ENCODE data around the gene CAMSAP3. TPM values are rescaled to one million over a fixed set of nuclear protein-coding genes. Genes with fewer than 3 reads are reported as not detected.

The CAMSAP3 gene
- total RNA-seq, 1 donor from 2014 or later: 26.5 TPM

- Mint-ChIP-seq H3K4me1 (peaks cover 8% of the 10 kb centered on the region), H3K4me3 (no peak overlapping the region), H3K36me3 (peaks cover 12% of the 10 kb centered on the region), H3K9me3 (no peaks in the 10 kb centered on the region), H3K27ac (no peak overlapping the region), H3K27me3 (ENCODE audit: low read depth) (no peaks in the 10 kb centered on the region)
- DNase-seq (ENCODE audit: low spot score in 2 of 2, unreplicated experiment in 2 of 2): no peak
- TF ChIP-seq, protein P1, sequence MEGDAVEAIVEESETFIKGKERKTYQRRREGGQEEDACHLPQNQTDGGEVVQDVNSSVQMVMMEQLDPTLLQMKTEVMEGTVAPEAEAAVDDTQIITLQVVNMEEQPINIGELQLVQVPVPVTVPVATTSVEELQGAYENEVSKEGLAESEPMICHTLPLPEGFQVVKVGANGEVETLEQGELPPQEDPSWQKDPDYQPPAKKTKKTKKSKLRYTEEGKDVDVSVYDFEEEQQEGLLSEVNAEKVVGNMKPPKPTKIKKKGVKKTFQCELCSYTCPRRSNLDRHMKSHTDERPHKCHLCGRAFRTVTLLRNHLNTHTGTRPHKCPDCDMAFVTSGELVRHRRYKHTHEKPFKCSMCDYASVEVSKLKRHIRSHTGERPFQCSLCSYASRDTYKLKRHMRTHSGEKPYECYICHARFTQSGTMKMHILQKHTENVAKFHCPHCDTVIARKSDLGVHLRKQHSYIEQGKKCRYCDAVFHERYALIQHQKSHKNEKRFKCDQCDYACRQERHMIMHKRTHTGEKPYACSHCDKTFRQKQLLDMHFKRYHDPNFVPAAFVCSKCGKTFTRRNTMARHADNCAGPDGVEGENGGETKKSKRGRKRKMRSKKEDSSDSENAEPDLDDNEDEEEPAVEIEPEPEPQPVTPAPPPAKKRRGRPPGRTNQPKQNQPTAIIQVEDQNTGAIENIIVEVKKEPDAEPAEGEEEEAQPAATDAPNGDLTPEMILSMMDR (IDR thresholded peaks at IDR 0.05; ENCODE audit: unreplicated experiment): no peak
Observed at GRCh38 chr19:7614859-7615741, 19.4 kb downstream of the CAMSAP3 start.

DNA sequence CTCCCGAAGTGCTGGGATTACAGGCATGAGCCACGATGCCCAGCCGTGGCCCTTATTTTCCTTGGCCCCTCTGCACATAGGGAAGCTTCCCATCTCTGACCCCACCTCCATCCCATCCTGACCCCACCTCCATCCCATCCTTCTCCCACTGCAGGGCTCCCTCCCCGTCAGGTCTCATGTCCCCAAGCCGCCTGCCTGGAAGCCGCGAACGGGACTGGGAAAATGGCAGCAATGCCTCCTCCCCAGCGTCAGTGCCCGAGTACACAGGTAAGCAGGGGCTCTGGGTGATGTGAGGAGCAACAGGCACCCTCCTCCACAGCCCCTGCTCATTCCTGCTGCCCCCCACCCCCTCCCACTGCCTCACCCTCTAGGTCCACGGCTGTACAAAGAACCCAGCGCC lies 21.5 kb downstream of the CAMSAP3 start:
- TF ChIP-seq, protein P1 (IDR thresholded peaks at IDR 0.05; ENCODE audit: unreplicated experiment): no peak
- no peak for DNase-seq (ENCODE audit: low spot score in 2 of 2, unreplicated experiment in 2 of 2)
- H3K27me3 Mint-ChIP-seq (ENCODE audit: low read depth): no peaks in the 10 kb centered on the region
- no peaks in the 10 kb centered on the region for H3K9me3 Mint-ChIP-seq
- H3K27ac Mint-ChIP-seq: no peak overlapping the region
- peaks cover 8% of the 10 kb centered on the region for H3K4me1 Mint-ChIP-seq
- no peak overlapping the region for H3K4me3 Mint-ChIP-seq
- peaks cover 21% of the 10 kb centered on the region for H3K36me3 Mint-ChIP-seq

- Mint-ChIP-seq H3K9me3 (no peaks in the 10 kb centered on the region), H3K36me3 (peaks cover 23% of the 10 kb centered on the region), H3K27me3 (ENCODE audit: low read depth) (no peaks in the 10 kb centered on the region), H3K27ac (no peak overlapping the region), H3K4me3 (no peak overlapping the region), H3K4me1 (peaks cover 8% of the 10 kb centered on the region)
- TF ChIP-seq, protein P1 (IDR thresholded peaks at IDR 0.05; ENCODE audit: unreplicated experiment): no peak
- DNase-seq (ENCODE audit: low spot score in 2 of 2, unreplicated experiment in 2 of 2): no peak
Observed at GRCh38 chr19:7617735-7618134, 22.1 kb downstream of the CAMSAP3 start.

DNA sequence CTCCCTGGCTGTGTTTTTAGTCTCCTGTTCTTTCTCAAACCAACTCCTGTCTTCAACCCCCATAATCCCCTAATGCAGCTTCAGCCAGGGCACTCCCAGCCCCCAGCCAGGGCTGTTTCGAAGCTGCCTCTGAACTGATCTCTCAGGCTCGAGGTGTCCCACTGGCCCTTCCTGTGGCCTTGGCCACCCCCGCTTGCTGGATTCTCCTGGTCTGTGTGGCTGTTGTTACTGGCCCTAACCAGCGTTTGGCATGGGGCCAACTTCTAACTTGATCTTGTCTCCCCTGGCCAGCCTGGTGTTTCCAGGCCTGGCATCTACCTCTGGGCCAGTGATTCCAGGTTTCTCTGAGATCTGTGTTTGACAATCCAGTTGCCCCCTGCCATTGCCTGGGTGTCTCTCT lies 22.7 kb downstream of the CAMSAP3 start:
- no peaks in the 10 kb centered on the region for H3K27me3 Mint-ChIP-seq (ENCODE audit: low read depth)
- no peak for DNase-seq (ENCODE audit: low spot score in 2 of 2, unreplicated experiment in 2 of 2)
- H3K36me3 Mint-ChIP-seq: peaks cover 28% of the 10 kb centered on the region
- H3K4me3 Mint-ChIP-seq: no peak overlapping the region
- peaks cover 8% of the 10 kb centered on the region for H3K4me1 Mint-ChIP-seq
- no peaks in the 10 kb centered on the region for H3K9me3 Mint-ChIP-seq
- TF ChIP-seq, protein P1 (IDR thresholded peaks at IDR 0.05; ENCODE audit: unreplicated experiment): no peak
- peak overlapping the region; percentile 83 for H3K27ac Mint-ChIP-seq

DNA sequence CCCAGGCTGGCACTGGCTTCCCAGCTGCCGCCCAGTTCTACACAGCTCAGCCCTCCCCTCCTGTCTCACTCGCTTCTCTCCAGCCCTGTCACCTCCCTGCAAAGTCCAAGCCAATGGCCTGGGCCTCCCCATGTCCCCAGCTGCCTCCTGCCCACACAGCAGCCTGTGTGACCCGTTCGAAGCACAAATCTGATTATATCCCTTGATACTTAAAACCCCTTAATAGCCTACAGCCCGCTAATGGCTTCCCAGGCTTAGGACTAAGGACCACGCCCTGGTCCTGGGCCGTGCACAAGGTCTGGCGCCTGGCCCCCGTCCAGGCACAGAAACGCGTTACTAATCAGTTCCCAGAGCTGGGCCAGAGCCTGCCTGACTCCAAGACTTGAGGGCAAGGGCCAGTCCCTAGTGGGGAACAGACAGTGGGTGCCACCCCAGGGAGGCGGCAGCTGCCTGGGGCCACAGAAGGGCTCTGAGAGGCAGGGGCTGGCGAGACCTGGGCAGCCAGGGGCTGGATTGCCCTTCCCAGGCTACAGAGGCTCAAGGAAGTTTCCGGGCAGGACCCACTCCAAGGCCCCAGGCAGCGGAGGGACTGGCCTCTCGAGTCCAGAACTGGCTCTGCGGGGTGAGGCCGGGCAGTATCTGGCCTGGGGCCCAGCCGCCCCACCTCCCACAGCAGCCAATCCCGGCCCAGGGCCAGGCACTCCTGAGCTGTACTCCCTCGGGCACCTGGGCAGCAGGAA lies 23.3 kb downstream of the CAMSAP3 start:
- no peak for DNase-seq (ENCODE audit: low spot score in 2 of 2, unreplicated experiment in 2 of 2)

More for the DNA sequence above, 23.3 kb downstream of the CAMSAP3 start:
- TF ChIP-seq, protein P1 (IDR thresholded peaks at IDR 0.05; ENCODE audit: unreplicated experiment): no peak
- peaks cover 8% of the 10 kb centered on the region for H3K4me1 Mint-ChIP-seq
- H3K36me3 Mint-ChIP-seq: peaks cover 28% of the 10 kb centered on the region
- no peaks in the 10 kb centered on the region for H3K27me3 Mint-ChIP-seq (ENCODE audit: low read depth)
- H3K4me3 Mint-ChIP-seq: no peak overlapping the region
- no peaks in the 10 kb centered on the region for H3K9me3 Mint-ChIP-seq
- H3K27ac Mint-ChIP-seq: peak overlapping the region; percentile 83

All from mesothelial cell of epicardium (in vitro differentiated cells).